ENCODE measurements around the gene PI4K2A.

DNA sequence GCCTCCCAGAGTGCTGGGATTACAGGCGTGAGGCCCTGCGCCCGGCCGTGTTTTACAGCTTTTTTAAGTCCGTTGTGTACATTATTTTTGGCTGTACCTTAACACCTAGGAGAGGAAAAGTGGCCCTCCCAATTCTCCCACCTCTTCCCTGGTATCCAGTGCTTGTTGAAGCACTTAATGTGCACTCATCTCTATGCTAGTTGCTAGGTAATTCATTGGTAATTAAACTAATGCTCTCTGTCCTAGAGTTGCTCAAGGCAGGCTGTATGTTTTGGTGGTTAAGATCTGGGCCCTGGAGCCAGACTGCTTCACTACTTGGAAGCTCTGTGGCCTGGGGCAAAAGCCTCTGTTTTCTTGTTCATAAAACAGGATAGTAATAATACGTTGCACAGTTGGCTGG is 27.0 kb downstream of the PI4K2A start:
- TF ChIP-seq, protein P1, sequence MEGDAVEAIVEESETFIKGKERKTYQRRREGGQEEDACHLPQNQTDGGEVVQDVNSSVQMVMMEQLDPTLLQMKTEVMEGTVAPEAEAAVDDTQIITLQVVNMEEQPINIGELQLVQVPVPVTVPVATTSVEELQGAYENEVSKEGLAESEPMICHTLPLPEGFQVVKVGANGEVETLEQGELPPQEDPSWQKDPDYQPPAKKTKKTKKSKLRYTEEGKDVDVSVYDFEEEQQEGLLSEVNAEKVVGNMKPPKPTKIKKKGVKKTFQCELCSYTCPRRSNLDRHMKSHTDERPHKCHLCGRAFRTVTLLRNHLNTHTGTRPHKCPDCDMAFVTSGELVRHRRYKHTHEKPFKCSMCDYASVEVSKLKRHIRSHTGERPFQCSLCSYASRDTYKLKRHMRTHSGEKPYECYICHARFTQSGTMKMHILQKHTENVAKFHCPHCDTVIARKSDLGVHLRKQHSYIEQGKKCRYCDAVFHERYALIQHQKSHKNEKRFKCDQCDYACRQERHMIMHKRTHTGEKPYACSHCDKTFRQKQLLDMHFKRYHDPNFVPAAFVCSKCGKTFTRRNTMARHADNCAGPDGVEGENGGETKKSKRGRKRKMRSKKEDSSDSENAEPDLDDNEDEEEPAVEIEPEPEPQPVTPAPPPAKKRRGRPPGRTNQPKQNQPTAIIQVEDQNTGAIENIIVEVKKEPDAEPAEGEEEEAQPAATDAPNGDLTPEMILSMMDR (IDR thresholded peaks at IDR 0.05) = no peak
- TF ChIP-seq POLR2A (IDR thresholded peaks at IDR 0.05) = no peak

All from breast epithelium (tissue), 3 donors.